WTC11 (cell line): ENCODE data around the gene SCD. TPM values are rescaled to one million over a fixed set of nuclear protein-coding genes. Genes with fewer than 3 reads are reported as not detected.

ENCODE experiments used
- ATAC-seq: fragments of 200-7000 bp; cut with Tn5 transposase; 2 replicates; pipeline ENCODE4 v1.10.0; 2021; ENCODE audit warnings: mild to moderate bottlenecking, moderate library complexity
- CTCF ChIA-PET: fragments of 300-600 bp; sonication (Branson Sonifier 250); formaldehyde crosslinking; loops from one replicate; lab custom pipeline; 2021; ENCODE audit warnings: antibody characterized with exemption; lab: Charles Lee
- POLR2A ChIA-PET: fragments of 350-600 bp; sonication (Branson Sonifier 250); formaldehyde crosslinking; loops from one replicate; lab custom pipeline; 2021; ENCODE audit warnings: antibody characterized with exemption; lab: Charles Lee
- DNase-seq: peaks from one replicate; pipeline ENCODE4 v3.0.0; 2021; ENCODE audit warnings: low spot score
- H3K27ac Mint-ChIP-seq: 2 replicates; pipeline ENCODE4 v1.8.0; 2021; ENCODE audit warnings: mixed read lengths
- H3K27me3 Mint-ChIP-seq: 2 replicates; pipeline ENCODE4 v1.8.0; 2021; ENCODE audit warnings: low read depth, mild to moderate bottlenecking, moderate library complexity, mixed read lengths
- H3K36me3 Mint-ChIP-seq: 2 replicates; pipeline ENCODE4 v1.8.0; 2021; ENCODE audit warnings: mixed read lengths
- H3K4me1 Mint-ChIP-seq: 2 replicates; pipeline ENCODE4 v1.8.0; 2022; ENCODE audit warnings: mixed read lengths
- H3K4me3 Mint-ChIP-seq: 2 replicates; pipeline ENCODE4 v1.8.0; 2021; ENCODE audit warnings: mild to moderate bottlenecking, moderate library complexity, mixed read lengths
- H3K9me3 Mint-ChIP-seq: 2 replicates; pipeline ENCODE4 v1.8.0; 2021; ENCODE audit warnings: mixed read lengths
- ATF1 ChIP-seq: sonication (generic); formaldehyde crosslinking; IDR thresholded peaks from 2 replicates; pipeline ENCODE4 v1.8.1; 2023; ENCODE audit warnings: mild to moderate bottlenecking, moderate library complexity, missing genetic modification reagents
- ATF3 ChIP-seq: sonication (generic); formaldehyde crosslinking; conservative IDR thresholded peaks from 2 replicates; pipeline ENCODE4 v1.8.1; 2022; ENCODE audit warnings: mild to moderate bottlenecking, missing genetic modification reagents
- CBFB ChIP-seq: sonication (generic); formaldehyde crosslinking; IDR thresholded peaks from 2 replicates; pipeline ENCODE4 v1.8.1; 2022; ENCODE audit warnings: mild to moderate bottlenecking, low read depth, missing genetic modification reagents
- CREB1 ChIP-seq: sonication (generic); formaldehyde crosslinking; IDR thresholded peaks from 2 replicates; pipeline ENCODE4 v1.8.0; 2023; ENCODE audit warnings: mild to moderate bottlenecking, missing genetic modification reagents
- ELF4 ChIP-seq: sonication (generic); formaldehyde crosslinking; IDR thresholded peaks from 2 replicates; pipeline ENCODE4 v1.8.1; 2022; ENCODE audit warnings: low read depth, mild to moderate bottlenecking, moderate library complexity, missing genetic modification reagents
- GTF2I ChIP-seq: fragments of 250-450 bp; sonication (Bioruptor Pico); conservative IDR thresholded peaks from 2 replicates; pipeline ENCODE4 v1.4.0; 2021; ENCODE audit warnings: mild to moderate bottlenecking
- HMGA2 ChIP-seq: fragments of 250-450 bp; sonication (Bioruptor Pico); IDR thresholded peaks from 2 replicates; pipeline ENCODE4 v1.4.0; 2021; ENCODE audit warnings: mild to moderate bottlenecking, moderate library complexity
- JAZF1 ChIP-seq: fragments of 250-450 bp; sonication (Bioruptor Pico); IDR thresholded peaks from 2 replicates; pipeline ENCODE4 v1.9.0; 2021; ENCODE audit warnings: moderate library complexity, mild to moderate bottlenecking, inconsistent platforms
- MYBL2 ChIP-seq: sonication (generic); formaldehyde crosslinking; IDR thresholded peaks from 2 replicates; pipeline ENCODE4 v1.8.1; 2023; ENCODE audit warnings: mild to moderate bottlenecking, moderate library complexity, missing genetic modification reagents
- SMAD3 ChIP-seq: sonication (generic); formaldehyde crosslinking; IDR thresholded peaks from 2 replicates; pipeline ENCODE4 v1.8.0; 2022; ENCODE audit warnings: missing genetic modification reagents, mild to moderate bottlenecking, borderline replicate concordance
- SOX15 ChIP-seq: fragments of 250-450 bp; sonication (Bioruptor Pico); IDR thresholded peaks from 2 replicates; pipeline ENCODE4 v1.9.0; 2021; ENCODE audit warnings: mild to moderate bottlenecking
- TEAD1 ChIP-seq: sonication (generic); formaldehyde crosslinking; IDR thresholded peaks from 2 replicates; pipeline ENCODE4 v1.8.0; 2022; ENCODE audit warnings: mild to moderate bottlenecking, missing genetic modification reagents
- ZNF121 ChIP-seq: sonication (generic); formaldehyde crosslinking; IDR thresholded peaks from 2 replicates; pipeline ENCODE4 v1.8.0; 2023; ENCODE audit warnings: missing genetic modification reagents
- total RNA-seq: library from RNA; stranded (reverse); gene quantifications from 3 replicates; pipeline ENCODE4 v1.2.3, GENCODE V29; 2021
- TF ChIP-seq, protein P1 (sequence below): sonication (generic); formaldehyde crosslinking; IDR thresholded peaks from 2 replicates; pipeline ENCODE4 v1.8.0; 2023; ENCODE audit warnings: missing genetic modification reagents
- TF ChIP-seq, protein P2 (sequence below): sonication (generic); formaldehyde crosslinking; IDR thresholded peaks from 2 replicates; pipeline ENCODE4 v1.8.1; 2022; ENCODE audit warnings: low read depth, mild to moderate bottlenecking, moderate library complexity, missing genetic modification reagents, borderline replicate concordance
- TF ChIP-seq, protein P3 (sequence below): sonication (generic); formaldehyde crosslinking; IDR thresholded peaks from 2 replicates; pipeline ENCODE4 v1.8.1; 2022; ENCODE audit warnings: missing genetic modification reagents, borderline replicate concordance
- TF ChIP-seq, protein P4 (sequence below): sonication (generic); formaldehyde crosslinking; IDR thresholded peaks from 2 replicates; pipeline ENCODE4 v1.8.0; 2022; ENCODE audit warnings: mild to moderate bottlenecking, missing genetic modification reagents

Gene SCD
- total RNA-seq, 1 experiment from 2014 or later = 556 TPM

GRCh38 chr10:100304414-100304813, 42.6 kb upstream of the SCD start:
- H3K4me1 Mint-ChIP-seq = peaks cover 26% of the 10 kb centered on the region
- peaks cover 25% of the 10 kb centered on the region for H3K9me3 Mint-ChIP-seq
- DNase-seq (no peak), ATAC-seq (no peak)
- peaks cover 8% of the 10 kb centered on the region; the same call in 1 of the 2 replicates for H3K27me3 Mint-ChIP-seq
- no peak overlapping the region for H3K27ac Mint-ChIP-seq
- TF ChIP-seq, protein P1, sequence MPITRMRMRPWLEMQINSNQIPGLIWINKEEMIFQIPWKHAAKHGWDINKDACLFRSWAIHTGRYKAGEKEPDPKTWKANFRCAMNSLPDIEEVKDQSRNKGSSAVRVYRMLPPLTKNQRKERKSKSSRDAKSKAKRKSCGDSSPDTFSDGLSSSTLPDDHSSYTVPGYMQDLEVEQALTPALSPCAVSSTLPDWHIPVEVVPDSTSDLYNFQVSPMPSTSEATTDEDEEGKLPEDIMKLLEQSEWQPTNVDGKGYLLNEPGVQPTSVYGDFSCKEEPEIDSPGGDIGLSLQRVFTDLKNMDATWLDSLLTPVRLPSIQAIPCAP = no peak
- peak; percentile 77 for TF ChIP-seq ZNF121 (CRISPR knock-in tag)
- 0 out of 2 replicates have a peak, but pooled peaks have one; percentile 12 for TF ChIP-seq GTF2I (CRISPR knock-in tag)
- no peak overlapping the region for H3K4me3 Mint-ChIP-seq
- H3K36me3 Mint-ChIP-seq = peaks cover 20% of the 10 kb centered on the region
- CTCF ChIA-PET = interaction anchor here (0.6 to 1.3 kb wide), 6 partner anchors 17 to 205 kb away, joined by 3 to 10 read pairs (median 6); partner anchors contain the start of gene PKD2L1
- POLR2A ChIA-PET = no interaction called here

GRCh38 chr10:100306861-100307260, 40.2 kb upstream of the SCD start:
- TF ChIP-seq, protein P2, sequence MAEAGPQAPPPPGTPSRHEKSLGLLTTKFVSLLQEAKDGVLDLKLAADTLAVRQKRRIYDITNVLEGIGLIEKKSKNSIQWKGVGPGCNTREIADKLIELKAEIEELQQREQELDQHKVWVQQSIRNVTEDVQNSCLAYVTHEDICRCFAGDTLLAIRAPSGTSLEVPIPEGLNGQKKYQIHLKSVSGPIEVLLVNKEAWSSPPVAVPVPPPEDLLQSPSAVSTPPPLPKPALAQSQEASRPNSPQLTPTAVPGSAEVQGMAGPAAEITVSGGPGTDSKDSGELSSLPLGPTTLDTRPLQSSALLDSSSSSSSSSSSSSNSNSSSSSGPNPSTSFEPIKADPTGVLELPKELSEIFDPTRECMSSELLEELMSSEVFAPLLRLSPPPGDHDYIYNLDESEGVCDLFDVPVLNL (CRISPR knock-in tag) = no peak
- TF ChIP-seq ATF1 (no peak), MYBL2 (CRISPR knock-in tag) (no peak), ATF3 (CRISPR knock-in tag) (no peak), ELF4 (no peak), TEAD1 (CRISPR knock-in tag) (no peak), CBFB (CRISPR knock-in tag) (no peak), CREB1 (CRISPR knock-in tag) (no peak), HMGA2 (CRISPR knock-in tag) (no peak)
- TF ChIP-seq, protein P3, sequence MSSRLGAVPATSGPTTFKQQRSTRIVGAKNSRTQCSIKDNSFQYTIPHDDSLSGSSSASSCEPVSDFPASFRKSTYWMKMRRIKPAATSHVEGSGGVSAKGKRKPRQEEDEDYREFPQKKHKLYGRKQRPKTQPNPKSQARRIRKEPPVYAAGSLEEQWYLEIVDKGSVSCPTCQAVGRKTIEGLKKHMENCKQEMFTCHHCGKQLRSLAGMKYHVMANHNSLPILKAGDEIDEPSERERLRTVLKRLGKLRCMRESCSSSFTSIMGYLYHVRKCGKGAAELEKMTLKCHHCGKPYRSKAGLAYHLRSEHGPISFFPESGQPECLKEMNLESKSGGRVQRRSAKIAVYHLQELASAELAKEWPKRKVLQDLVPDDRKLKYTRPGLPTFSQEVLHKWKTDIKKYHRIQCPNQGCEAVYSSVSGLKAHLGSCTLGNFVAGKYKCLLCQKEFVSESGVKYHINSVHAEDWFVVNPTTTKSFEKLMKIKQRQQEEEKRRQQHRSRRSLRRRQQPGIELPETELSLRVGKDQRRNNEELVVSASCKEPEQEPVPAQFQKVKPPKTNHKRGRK = no peak
- DNase-seq (no peak), ATAC-seq (no peak)
- peaks cover 1% of the 10 kb centered on the region; the same call in 1 of the 2 replicates for H3K36me3 Mint-ChIP-seq
- no peak overlapping the region for H3K4me3 Mint-ChIP-seq
- peaks cover 11% of the 10 kb centered on the region for H3K4me1 Mint-ChIP-seq
- H3K27ac Mint-ChIP-seq = no peak overlapping the region
- H3K9me3 Mint-ChIP-seq = peaks cover 2% of the 10 kb centered on the region; the same call in 1 of the 2 replicates
- POLR2A ChIA-PET = no interaction called here
- CTCF ChIA-PET = no interaction called here
- H3K27me3 Mint-ChIP-seq = peaks cover 16% of the 10 kb centered on the region

GRCh38 chr10:100307684-100308083, 39.3 kb upstream of the SCD start:
- Mint-ChIP-seq H3K27me3 (peaks cover 24% of the 10 kb centered on the region), H3K4me3 (no peak overlapping the region), H3K27ac (no peak overlapping the region), H3K4me1 (peaks cover 8% of the 10 kb centered on the region), H3K36me3 (no peaks in the 10 kb centered on the region), H3K9me3 (no peaks in the 10 kb centered on the region)
- no peak for ATAC-seq
- no peak for DNase-seq
- ChIA-PET CTCF (no interaction called here), POLR2A (no interaction called here)
- TF ChIP-seq, protein P4, sequence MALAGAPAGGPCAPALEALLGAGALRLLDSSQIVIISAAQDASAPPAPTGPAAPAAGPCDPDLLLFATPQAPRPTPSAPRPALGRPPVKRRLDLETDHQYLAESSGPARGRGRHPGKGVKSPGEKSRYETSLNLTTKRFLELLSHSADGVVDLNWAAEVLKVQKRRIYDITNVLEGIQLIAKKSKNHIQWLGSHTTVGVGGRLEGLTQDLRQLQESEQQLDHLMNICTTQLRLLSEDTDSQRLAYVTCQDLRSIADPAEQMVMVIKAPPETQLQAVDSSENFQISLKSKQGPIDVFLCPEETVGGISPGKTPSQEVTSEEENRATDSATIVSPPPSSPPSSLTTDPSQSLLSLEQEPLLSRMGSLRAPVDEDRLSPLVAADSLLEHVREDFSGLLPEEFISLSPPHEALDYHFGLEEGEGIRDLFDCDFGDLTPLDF (CRISPR knock-in tag) = no peak
- TF ChIP-seq SOX15 (no peak), SMAD3 (CRISPR knock-in tag) (no peak), JAZF1 (CRISPR knock-in tag) (no peak)
- TF ChIP-seq, protein P1 = no peak
